GM21447 (cell line): ENCODE measurements around the gene MYL12B.

Experiments used
- ATAC-seq: cut with Tn5 transposase; IDR thresholded peaks from one replicate; pipeline ENCODE4 v1.9.1; 2021; ENCODE audit not compliant: unreplicated experiment

MYL12B gene

GRCh38 chr18:3260995-3261372 lies 949 bp upstream of the MYL12B start:
- no peak for ATAC-seq

- ATAC-seq = peak; percentile 28
Measured at GRCh38 chr18:3262234-3263131, 550 bp downstream of the MYL12B start.

GRCh38 chr18:3263132-3263700 lies 1.3 kb downstream of the MYL12B start:
- no peak for ATAC-seq

GRCh38 chr18:3264362-3264761 lies 2.4 kb downstream of the MYL12B start:
- no peak for ATAC-seq

GRCh38 chr18:3265564-3266033 lies 3.7 kb downstream of the MYL12B start:
- no peak for ATAC-seq

- ATAC-seq = no peak
Measured at GRCh38 chr18:3266062-3266608, 4.2 kb downstream of the MYL12B start.

GRCh38 chr18:3268306-3268705 lies 6.4 kb downstream of the MYL12B start:
- no peak for ATAC-seq

GRCh38 chr18:3269241-3269913 lies 7.4 kb downstream of the MYL12B start:
- ATAC-seq = no peak

GRCh38 chr18:3269914-3270299 lies 8.0 kb downstream of the MYL12B start:
- ATAC-seq = no peak

GRCh38 chr18:3273042-3273441 lies 11.1 kb downstream of the MYL12B start:
- no peak for ATAC-seq

- peak; percentile 33 for ATAC-seq
Measured at GRCh38 chr18:3277643-3278213, 15.8 kb downstream of the MYL12B start.

GRCh38 chr18:3279201-3280185 lies 17.6 kb downstream of the MYL12B start:
- peak; percentile 82 for ATAC-seq

GRCh38 chr18:3281456-3282400 lies 19.8 kb downstream of the MYL12B start:
- no peak for ATAC-seq

GRCh38 chr18:3283253-3283863 lies 21.4 kb downstream of the MYL12B start:
- ATAC-seq = no peak

- ATAC-seq = no peak
Measured at GRCh38 chr18:3283908-3284307, 22.0 kb downstream of the MYL12B start.

GRCh38 chr18:3284501-3284900 lies 22.6 kb downstream of the MYL12B start:
- no peak for ATAC-seq

GRCh38 chr18:3286159-3286558 lies 24.2 kb downstream of the MYL12B start:
- ATAC-seq = no peak

- no peak for ATAC-seq
Measured at GRCh38 chr18:3293196-3293951, 31.4 kb downstream of the MYL12B start.
